Measurements from ENCODE around the gene MIDN. TPM values are rescaled to one million over a fixed set of nuclear protein-coding genes. Genes with fewer than 3 reads are reported as not detected.

The MIDN gene
- total and polyA plus RNA-seq, 8 donors, result 34.3 to 115 (median 58.9) TPM

DNA sequence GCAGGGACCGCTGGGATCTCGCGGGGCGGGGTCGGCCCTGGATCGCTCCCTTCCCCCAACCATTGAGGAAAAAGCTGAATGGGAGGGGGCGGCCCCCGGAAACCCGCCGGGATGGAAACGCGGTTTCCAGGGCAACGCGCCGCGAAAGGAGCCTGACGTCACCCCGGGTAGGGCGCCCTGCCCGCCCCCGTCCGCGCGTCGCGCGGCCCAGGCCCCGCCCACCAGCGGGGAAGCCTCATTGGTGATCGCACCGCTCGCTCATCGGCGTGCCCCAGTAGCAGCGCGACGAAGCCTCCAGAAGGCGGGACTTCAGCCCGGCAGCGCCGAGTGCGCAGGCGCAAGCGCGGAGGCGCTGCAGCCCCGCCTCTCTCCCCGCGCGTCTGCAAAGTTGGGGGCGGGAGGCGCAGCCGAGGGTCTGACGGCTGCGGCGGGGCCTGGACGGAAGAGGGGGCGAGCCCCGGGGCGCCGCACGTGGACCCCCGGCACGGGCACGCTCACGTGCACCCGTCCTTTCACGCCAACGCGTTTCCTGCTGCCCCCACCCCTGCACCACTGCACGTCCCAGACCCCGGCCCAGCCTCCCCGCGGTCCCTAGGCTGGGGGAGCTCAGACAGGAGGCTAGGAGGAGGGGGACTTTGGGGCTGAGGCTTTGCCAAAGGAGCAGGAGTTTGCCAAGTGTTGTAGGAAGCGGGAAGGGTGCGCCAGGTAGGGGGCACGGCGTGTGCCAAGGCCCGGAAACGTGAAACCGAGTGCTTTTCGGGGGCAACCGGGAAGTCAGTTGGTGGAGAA lies 12.6 kb downstream of the MIDN start:
- no peaks in the 10 kb centered on the region for H3K27me3 ChIP-seq
- peak; percentile 96 to 99 (median 97) for DNase-seq
- peaks cover 50 to 97% of the 10 kb centered on the region in 2 donors for H3K4me1 ChIP-seq
- intact Hi-C loops (cut with DNase I), result no loop called here
- H3K9me3 ChIP-seq, result no peaks in the 10 kb centered on the region
- peak overlapping the region; percentile 93 to 99 for H3K27ac ChIP-seq
- H3K36me3 ChIP-seq, result peaks cover 0 to 29% of the 10 kb centered on the region in 2 donors
- TF ChIP-seq, protein P1, sequence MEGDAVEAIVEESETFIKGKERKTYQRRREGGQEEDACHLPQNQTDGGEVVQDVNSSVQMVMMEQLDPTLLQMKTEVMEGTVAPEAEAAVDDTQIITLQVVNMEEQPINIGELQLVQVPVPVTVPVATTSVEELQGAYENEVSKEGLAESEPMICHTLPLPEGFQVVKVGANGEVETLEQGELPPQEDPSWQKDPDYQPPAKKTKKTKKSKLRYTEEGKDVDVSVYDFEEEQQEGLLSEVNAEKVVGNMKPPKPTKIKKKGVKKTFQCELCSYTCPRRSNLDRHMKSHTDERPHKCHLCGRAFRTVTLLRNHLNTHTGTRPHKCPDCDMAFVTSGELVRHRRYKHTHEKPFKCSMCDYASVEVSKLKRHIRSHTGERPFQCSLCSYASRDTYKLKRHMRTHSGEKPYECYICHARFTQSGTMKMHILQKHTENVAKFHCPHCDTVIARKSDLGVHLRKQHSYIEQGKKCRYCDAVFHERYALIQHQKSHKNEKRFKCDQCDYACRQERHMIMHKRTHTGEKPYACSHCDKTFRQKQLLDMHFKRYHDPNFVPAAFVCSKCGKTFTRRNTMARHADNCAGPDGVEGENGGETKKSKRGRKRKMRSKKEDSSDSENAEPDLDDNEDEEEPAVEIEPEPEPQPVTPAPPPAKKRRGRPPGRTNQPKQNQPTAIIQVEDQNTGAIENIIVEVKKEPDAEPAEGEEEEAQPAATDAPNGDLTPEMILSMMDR (IDR thresholded peaks at IDR 0.05), result no peak
- ATAC-seq, result peak; percentile 77
- H3K4me3 ChIP-seq, result peak overlapping the region; percentile 59 to 68

DNA sequence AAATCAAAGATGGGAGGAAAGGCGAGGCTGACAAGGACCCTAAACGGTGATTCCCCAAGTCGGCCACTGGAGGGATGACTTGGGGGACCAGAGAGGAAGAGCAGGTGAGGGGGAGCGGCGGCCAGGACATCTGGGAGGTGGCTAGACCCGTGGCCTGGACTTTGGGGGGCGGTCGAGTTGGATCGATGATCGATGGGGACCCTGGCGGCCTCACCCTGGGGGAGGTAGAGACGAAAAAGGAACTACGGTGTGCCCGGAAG lies 13.1 kb downstream of the MIDN start:
- Histone ChIP-seq H3K27me3 (no peaks in the 10 kb centered on the region), H3K27ac (peak overlapping the region; percentile 93 to 99), H3K4me1 (peaks cover 56 to 97% of the 10 kb centered on the region in 2 donors), H3K36me3 (peaks cover 0 to 24% of the 10 kb centered on the region in 2 donors), H3K9me3 (no peaks in the 10 kb centered on the region), H3K4me3 (peak overlapping the region; percentile 59 to 68)
- no peak for DNase-seq
- ATAC-seq, result no peak
- intact Hi-C loops (cut with DNase I), result no loop called here
- TF ChIP-seq, protein P1 (IDR thresholded peaks at IDR 0.05), result no peak

DNA sequence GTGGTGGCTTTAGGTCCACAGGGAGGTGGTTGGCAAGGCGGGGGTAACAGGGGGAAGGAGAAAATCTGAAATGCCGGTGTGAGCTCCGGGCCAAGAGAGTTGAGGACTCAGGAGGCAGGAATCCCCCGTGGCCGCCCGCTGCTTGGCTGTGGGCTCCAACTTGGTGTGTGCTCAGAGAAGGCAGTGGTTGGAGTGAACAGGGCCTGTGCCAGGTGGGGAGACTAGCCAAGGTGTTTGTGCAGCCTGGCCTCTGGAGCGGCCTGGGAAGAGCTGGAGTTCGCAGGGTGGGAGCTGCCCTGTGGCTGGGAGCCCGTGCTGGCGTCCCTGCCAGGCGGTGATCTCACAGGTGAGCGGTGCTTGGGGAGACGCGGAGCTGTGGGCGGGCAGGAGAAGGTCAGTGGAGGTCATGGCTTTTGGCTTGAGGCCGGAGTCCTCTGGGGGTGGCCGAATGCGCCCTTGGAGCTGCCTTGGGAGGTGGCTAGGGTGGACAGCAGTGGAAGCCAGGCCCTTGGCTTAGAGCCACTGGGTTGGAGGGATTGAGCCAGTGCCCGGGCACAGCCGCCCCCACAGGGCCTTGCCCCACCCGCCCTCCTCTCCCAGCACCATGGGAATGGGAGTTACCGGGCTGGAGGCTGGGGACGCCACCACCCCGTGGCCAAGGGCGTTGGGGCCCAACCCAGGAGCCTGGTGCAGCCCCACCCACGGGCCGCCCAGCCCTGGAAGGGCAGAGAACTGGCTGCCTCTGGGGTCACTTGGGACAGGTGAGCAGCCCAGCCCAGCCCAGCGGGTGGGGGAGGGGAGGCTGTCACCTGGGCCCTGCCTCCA lies 13.6 kb downstream of the MIDN start:
- peaks cover 58 to 97% of the 10 kb centered on the region in 2 donors for H3K4me1 ChIP-seq
- H3K9me3 ChIP-seq, result no peaks in the 10 kb centered on the region
- H3K36me3 ChIP-seq, result peaks cover 0 to 19% of the 10 kb centered on the region in 2 donors
- intact Hi-C loops (cut with DNase I), result no loop called here
- ATAC-seq, result peak; percentile 56
- TF ChIP-seq, protein P1 (IDR thresholded peaks at IDR 0.05), result no peak
- peak overlapping the region; percentile 93 to 99 for H3K27ac ChIP-seq
- H3K4me3 ChIP-seq, result peak overlapping the region; percentile 59 to 68
- DNase-seq, result peak in 2 of 4 donors; percentile 89 to 94
- no peaks in the 10 kb centered on the region for H3K27me3 ChIP-seq

DNA sequence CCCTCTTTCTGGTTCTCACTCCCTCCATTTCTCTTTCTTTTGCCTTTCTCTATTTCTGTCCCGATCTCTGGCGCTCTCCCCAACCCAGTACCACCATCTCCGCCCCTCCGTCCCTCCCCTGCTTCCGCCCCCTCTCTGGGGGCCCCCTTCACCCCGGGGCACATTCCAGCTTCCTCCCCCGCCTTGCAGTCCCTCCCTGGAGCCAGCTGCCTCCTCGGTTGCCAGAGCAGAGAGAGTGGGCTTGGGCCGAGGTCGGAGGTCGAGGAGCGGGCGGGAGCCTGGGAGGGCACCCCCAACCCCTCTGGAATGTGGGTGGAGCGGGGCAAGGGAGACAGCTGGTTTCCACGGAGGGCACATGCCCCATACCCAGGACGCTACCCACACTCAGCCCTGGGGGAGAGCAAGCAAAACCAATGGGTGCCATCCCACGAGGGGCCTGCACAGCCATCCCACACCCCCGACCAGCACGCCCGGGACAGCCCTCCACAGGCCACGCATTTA lies 14.3 kb downstream of the MIDN start:
- Histone ChIP-seq H3K9me3 (no peaks in the 10 kb centered on the region), H3K4me1 (peaks cover 63 to 97% of the 10 kb centered on the region in 2 donors), H3K4me3 (peak overlapping the region in 1 of 2 donors; percentile 68), H3K27me3 (no peaks in the 10 kb centered on the region), H3K36me3 (peaks cover 0 to 12% of the 10 kb centered on the region in 2 donors), H3K27ac (peak overlapping the region; percentile 93 to 99)
- intact Hi-C loops (cut with DNase I), result no loop called here
- no peak for ATAC-seq
- TF ChIP-seq, protein P1 (IDR thresholded peaks at IDR 0.05), result no peak
- DNase-seq, result no peak

DNA sequence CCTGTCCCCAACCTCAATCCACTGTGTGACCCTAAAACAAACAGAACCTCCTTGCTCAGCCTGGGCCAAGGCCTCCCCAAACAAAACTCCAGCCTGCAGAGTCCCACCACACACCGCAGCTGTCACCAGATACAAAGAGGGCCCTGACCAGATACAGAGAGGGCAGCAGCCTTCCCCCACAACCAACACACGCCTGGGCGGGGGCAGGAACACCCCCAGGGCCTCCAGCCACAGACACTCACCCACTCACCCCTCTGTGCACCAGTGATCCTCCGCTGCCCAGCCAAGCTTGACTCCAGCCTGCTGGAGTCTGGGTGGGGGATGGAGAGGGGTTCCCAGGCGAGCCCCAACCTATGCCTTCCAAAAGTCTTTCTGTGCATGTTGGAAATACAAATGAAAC lies 14.8 kb downstream of the MIDN start:
- intact Hi-C loops (cut with DNase I), result no loop called here
- ATAC-seq, result no peak
- peak overlapping the region in 1 of 2 donors; percentile 68 for H3K4me3 ChIP-seq
- H3K36me3 ChIP-seq, result peaks cover 0 to 7% of the 10 kb centered on the region in 2 donors
- peak overlapping the region in 1 of 2 donors; percentile 99 for H3K27ac ChIP-seq
- DNase-seq, result no peak
- TF ChIP-seq, protein P1 (IDR thresholded peaks at IDR 0.05), result no peak
- H3K4me1 ChIP-seq, result peaks cover 60 to 97% of the 10 kb centered on the region in 2 donors
- H3K27me3 ChIP-seq, result no peaks in the 10 kb centered on the region
- H3K9me3 ChIP-seq, result no peaks in the 10 kb centered on the region
